Activated B cell treated with CpG ODN at 0.5 μM for 24 hours (primary cell): ENCODE results near the gene SCML1. TPM values are rescaled to one million over a fixed set of nuclear protein-coding genes. Genes with fewer than 3 reads are reported as not detected.

Experiments used
- ATAC-seq: fragments of 200-7000 bp; cut with Tn5 transposase; one replicate; pipeline ENCODE4 v1.10.0; 2021; ENCODE audit warnings: low read depth, mild to moderate bottlenecking, moderate library complexity
- CTCF ChIA-PET: fragments of 350-600 bp; sonication (Branson Sonifier 250); formaldehyde crosslinking; loops from one replicate; lab custom pipeline; 2021; ENCODE audit warnings: antibody characterized with exemption; lab: Charles Lee
- POLR2A ChIA-PET: fragments of 350-600 bp; sonication (Branson Sonifier 250); formaldehyde crosslinking; loops from one replicate; lab custom pipeline; 2021; ENCODE audit warnings: antibody characterized with exemption; lab: Charles Lee
- DNase-seq: peaks from one replicate; pipeline ENCODE4 v3.0.0; 2022
- H3K27ac Mint-ChIP-seq: one replicate; pipeline ENCODE4 v1.8.0; 2020; ENCODE audit warnings: mixed read lengths
- H3K27me3 Mint-ChIP-seq: one replicate; pipeline ENCODE4 v1.8.0; 2021; ENCODE audit warnings: mixed read lengths
- H3K36me3 Mint-ChIP-seq: one replicate; pipeline ENCODE4 v1.8.0; 2021; ENCODE audit warnings: low read depth, mixed read lengths
- H3K4me1 Mint-ChIP-seq: one replicate; pipeline ENCODE4 v1.8.0; 2021; ENCODE audit warnings: mixed read lengths
- H3K4me3 Mint-ChIP-seq: one replicate; pipeline ENCODE4 v1.8.0; 2020; ENCODE audit warnings: mild to moderate bottlenecking, mixed read lengths
- H3K9me3 Mint-ChIP-seq: one replicate; pipeline ENCODE4 v1.8.0; 2020; ENCODE audit warnings: mixed read lengths
- CTCF ChIP-seq: fragments of 200-600 bp; IDR thresholded peaks from one replicate; pipeline ENCODE4 v1.8.0; 2022; ENCODE audit warnings: antibody characterized with exemption, mild to moderate bottlenecking
- intact Hi-C: fragments of 100-400 bp; cut with micrococcal nuclease; formaldehyde crosslinking; loops from one replicate; pipeline ENCODE4 v1.15.1; 2024
- total RNA-seq: library from RNA; stranded (reverse); gene quantifications from 2 replicates; pipeline ENCODE4 v1.2.3, GENCODE V29; 2022

The SCML1 gene
- total RNA-seq, 1 donor from 2014 or later = 6.5 TPM

GRCh38 chrX:17710871-17711301, 26.4 kb upstream of the SCML1 start:
- no peaks in the 10 kb centered on the region for H3K36me3 Mint-ChIP-seq
- intact Hi-C loops = no loop called here
- ChIA-PET CTCF (no interaction called here), POLR2A (no interaction called here)
- H3K27ac Mint-ChIP-seq = no peak overlapping the region
- no peak overlapping the region for H3K4me3 Mint-ChIP-seq
- no peaks in the 10 kb centered on the region for H3K4me1 Mint-ChIP-seq
- DNase-seq (no peak), ATAC-seq (no peak)
- no peaks in the 10 kb centered on the region for H3K9me3 Mint-ChIP-seq
- TF ChIP-seq CTCF = no peak
- no peaks in the 10 kb centered on the region for H3K27me3 Mint-ChIP-seq

- intact Hi-C loops = no loop called here
- POLR2A ChIA-PET = no interaction called here
- TF ChIP-seq CTCF = no peak
- ATAC-seq = no peak
- H3K27ac Mint-ChIP-seq = no peak overlapping the region
- no peak overlapping the region for H3K4me3 Mint-ChIP-seq
- no peaks in the 10 kb centered on the region for H3K27me3 Mint-ChIP-seq
- no peak for DNase-seq
- CTCF ChIA-PET = no interaction called here
- H3K4me1 Mint-ChIP-seq = no peaks in the 10 kb centered on the region
- H3K36me3 Mint-ChIP-seq = no peaks in the 10 kb centered on the region
- H3K9me3 Mint-ChIP-seq = no peaks in the 10 kb centered on the region
Measured at GRCh38 chrX:17713288-17713687, 24.0 kb upstream of the SCML1 start.

- Mint-ChIP-seq H3K9me3 (no peaks in the 10 kb centered on the region), H3K36me3 (no peaks in the 10 kb centered on the region), H3K4me3 (no peak overlapping the region), H3K4me1 (no peaks in the 10 kb centered on the region), H3K27ac (no peak overlapping the region), H3K27me3 (peaks cover 2% of the 10 kb centered on the region)
- intact Hi-C loops = no loop called here
- POLR2A ChIA-PET = no interaction called here
- DNase-seq (no peak), ATAC-seq (no peak)
- no peak for TF ChIP-seq CTCF
- CTCF ChIA-PET = no interaction called here
Measured at GRCh38 chrX:17718649-17719165, 18.6 kb upstream of the SCML1 start.

GRCh38 chrX:17719711-17720110, 17.6 kb upstream of the SCML1 start:
- Mint-ChIP-seq H3K27me3 (peaks cover 2% of the 10 kb centered on the region), H3K4me3 (no peak overlapping the region), H3K9me3 (no peaks in the 10 kb centered on the region), H3K27ac (no peak overlapping the region), H3K4me1 (no peaks in the 10 kb centered on the region), H3K36me3 (no peaks in the 10 kb centered on the region)
- intact Hi-C loops = no loop called here
- ATAC-seq (no peak), DNase-seq (no peak)
- CTCF ChIA-PET = no interaction called here
- TF ChIP-seq CTCF = no peak
- POLR2A ChIA-PET = no interaction called here

GRCh38 chrX:17721715-17722114, 15.6 kb upstream of the SCML1 start:
- CTCF ChIA-PET = no interaction called here
- intact Hi-C loops = no loop called here
- H3K4me1 Mint-ChIP-seq = no peaks in the 10 kb centered on the region
- H3K4me3 Mint-ChIP-seq = no peak overlapping the region
- ATAC-seq = no peak
- no peaks in the 10 kb centered on the region for H3K36me3 Mint-ChIP-seq
- peaks cover 2% of the 10 kb centered on the region for H3K27me3 Mint-ChIP-seq
- POLR2A ChIA-PET = no interaction called here
- H3K9me3 Mint-ChIP-seq = no peaks in the 10 kb centered on the region
- no peak overlapping the region for H3K27ac Mint-ChIP-seq
- TF ChIP-seq CTCF = no peak
- DNase-seq = no peak
